GM21786 (cell line): ENCODE measurements around the gene PPP1R1B.

Experiments
- ATAC-seq: cut with Tn5 transposase; IDR thresholded peaks from one replicate; pipeline ENCODE4 v1.9.1; 2021; ENCODE audit not compliant: unreplicated experiment

The PPP1R1B gene

DNA sequence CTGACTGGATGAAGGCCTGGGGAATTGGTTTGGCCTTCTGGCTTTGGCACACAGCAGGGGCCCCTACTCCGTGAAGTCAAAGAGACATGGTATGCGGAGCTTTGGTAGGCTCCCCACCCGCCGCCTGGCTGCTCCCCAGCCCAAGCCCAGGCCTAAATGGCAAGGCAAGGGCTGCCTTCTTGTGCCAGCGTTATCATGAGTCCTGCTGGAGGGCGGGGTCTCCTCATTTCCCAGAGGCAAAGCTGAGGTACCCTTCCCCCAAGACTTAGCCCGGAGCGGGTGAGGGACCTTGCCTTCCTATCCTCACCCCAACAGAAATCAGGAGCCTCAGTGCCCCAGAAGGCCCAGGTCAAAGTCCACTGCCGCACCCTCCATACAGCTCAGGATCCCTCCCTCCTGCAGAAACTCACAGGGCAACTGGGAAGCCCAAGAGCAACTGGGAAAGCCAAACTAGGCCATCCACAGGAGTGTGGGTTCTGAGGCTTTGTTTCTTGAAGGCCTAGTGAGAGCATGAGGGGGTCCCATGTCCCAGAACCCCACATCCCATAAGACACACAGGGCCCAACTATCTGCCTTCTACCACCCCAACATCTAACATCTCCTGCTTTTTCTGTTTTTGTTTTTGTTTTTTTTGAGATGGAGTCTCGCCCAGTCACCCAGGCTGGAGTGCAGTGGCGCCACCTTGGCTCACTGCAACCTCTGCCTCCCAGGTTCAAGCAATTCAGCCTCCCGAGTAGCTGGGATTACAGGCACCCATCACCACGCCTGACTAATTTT lies 51.8 kb downstream of the PPP1R1B start:
- no peak for ATAC-seq

DNA sequence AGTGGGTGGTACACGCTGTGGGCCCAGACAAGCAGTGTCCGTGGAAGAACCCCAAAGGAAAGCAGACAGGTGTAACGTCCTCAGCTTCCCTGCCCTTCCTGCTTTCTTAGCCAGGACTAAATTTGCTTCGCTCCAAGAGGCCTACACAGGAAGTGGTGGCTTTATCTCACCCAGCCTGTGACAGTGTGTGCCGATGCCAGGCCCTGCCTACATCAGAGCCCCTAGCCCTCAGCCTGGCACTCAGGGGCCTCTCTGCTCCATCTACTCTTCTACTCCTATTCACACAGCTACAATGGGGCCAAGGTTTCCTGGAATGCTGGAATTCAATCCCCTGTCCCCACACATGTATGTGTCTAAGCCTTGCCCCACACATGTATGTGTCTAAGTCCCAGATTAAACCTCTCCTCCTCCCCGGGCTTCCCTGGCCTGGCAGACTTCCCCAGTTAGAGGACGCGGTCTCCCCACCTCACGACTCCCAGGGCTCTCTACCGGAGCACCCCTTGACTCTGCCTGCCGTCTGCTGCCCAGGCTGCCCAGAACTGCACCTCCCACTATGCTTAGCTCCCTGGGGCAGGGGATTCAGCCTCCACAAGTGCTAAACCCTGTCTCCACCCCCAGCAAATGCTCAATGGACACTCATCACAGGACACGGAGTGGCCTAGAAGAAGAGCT lies 52.9 kb downstream of the PPP1R1B start:
- no peak for ATAC-seq

DNA sequence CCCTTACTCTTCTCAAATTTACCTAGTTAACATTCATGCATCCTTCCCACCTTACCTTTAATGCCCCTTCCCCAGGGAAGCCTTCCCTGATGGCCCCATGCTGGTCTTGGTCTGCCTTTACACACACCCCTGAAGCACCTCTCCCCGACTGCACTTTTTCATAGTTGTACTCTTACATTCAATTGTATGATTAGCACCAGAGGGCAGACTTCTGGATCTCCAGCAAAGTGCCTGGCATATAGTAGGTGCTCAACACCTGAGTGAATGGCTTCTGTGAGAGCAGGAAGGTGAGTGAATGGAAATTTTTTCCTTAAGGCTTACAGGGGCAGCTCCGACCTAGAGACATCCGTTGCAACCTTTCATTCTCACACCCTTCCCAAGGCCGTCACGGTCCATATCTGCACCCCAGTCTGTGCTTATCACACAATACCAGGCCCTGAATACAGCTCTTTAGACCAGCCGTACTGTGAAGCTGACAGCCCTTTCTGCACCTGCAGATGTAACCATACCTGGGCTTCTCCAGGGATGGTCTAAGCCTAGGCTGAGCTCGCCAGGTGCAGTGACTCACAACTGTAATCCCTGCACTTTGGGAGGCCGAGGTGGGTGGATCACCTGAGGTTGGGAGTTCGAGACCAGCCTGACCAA lies 56.7 kb downstream of the PPP1R1B start:
- no peak for ATAC-seq

DNA sequence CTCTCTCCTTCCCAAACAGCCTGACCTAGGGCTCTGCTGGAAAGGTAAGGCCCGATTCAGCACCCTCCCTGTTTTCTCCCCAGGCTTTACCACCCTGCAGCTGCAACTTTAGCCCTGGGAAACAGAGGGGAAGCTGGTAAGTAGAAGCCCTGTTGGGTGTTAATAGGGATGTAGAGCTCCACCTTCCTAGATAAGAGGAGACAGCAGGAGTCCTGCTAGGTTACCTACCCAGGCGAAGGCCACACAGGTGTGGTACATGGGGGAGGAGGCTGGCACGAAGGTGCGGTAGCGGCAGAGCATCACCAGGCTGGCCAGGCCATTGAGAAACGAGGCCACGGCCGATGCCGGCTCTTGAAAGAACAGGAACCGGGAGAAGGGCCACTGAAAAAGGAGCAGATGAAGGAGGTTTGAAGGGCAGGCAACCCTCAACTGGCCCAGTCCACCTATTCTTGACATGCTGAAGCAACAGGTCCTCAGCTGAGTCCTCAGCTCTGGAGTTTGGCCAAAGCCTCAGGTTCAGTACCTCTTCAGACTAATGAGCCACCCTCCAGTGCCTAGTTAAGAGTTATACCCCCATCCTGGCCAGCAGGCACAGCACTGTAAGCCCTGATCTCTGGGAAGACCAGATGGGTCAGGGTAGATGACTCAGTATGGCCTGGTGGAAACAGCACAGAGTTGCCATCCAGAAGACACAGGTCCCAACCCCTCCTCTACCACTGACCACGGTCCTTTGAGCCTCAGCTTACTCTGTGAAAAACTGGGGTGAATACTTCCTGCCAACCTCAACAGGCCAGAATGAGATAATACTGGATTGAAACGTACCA lies 57.8 kb downstream of the PPP1R1B start:
- ATAC-seq: no peak
